Prostate gland (tissue), 2 donors: ENCODE results near the gene NEGR1. TPM values are rescaled to one million over a fixed set of nuclear protein-coding genes. Genes with fewer than 3 reads are reported as not detected.

ENCODE experiments used
- DNase-seq: peaks from one replicate; pipeline ENCODE4 v3.0.0-alpha.2; 2019; ENCODE audit warnings: low spot score
- H3K27ac ChIP-seq, 2 donors: fragments of 200-600 bp; sonication (generic); 2 replicates each; pipeline ENCODE4 v1.5.1; 2017 to 2019
- H3K27me3 ChIP-seq: fragments of 200-600 bp; sonication (generic); replicated peaks from 2 replicates; pipeline ENCODE4 v1.5.1; 2019; ENCODE audit not compliant: insufficient read depth
- H3K36me3 ChIP-seq, 2 donors: fragments of 200-600 bp; sonication (generic); 1 replicate in 1 of 2; 2 replicates in 1 of 2; pipeline versions ENCODE4 v1.5.1 to v1.8.1; 2017 to 2019
- H3K4me1 ChIP-seq: fragments of 200-600 bp; sonication (generic); replicated peaks from 2 replicates; pipeline ENCODE4 v1.5.1; 2019
- H3K4me3 ChIP-seq, 2 donors: fragments of 200-600 bp; sonication (generic); 2 replicates each; pipeline ENCODE4 v1.5.1; 2017 to 2019
- H3K9me3 ChIP-seq: fragments of 200-600 bp; sonication (generic); 2 replicates; pipeline ENCODE4 v1.5.1; 2017
- CTCF ChIP-seq, 4 experiments: fragments of 200-600 bp in 2 of 4; fragments of 450-650 bp in 2 of 4; sonication (generic) in 2 of 4; IDR thresholded peaks; 1 replicate in 3 of 4; 2 replicates in 1 of 4; pipeline ENCODE4 v1.5.1; 2016 to 2019; ENCODE audit warnings: antibody characterized with exemption in 4 of 4, mild to moderate bottlenecking in 2 of 4, moderate library complexity in 2 of 4
- POLR2A ChIP-seq: fragments of 450-650 bp; IDR thresholded peaks from one replicate; pipeline ENCODE4 v1.6.1; 2016; ENCODE audit warnings: antibody characterized with exemption, mild to moderate bottlenecking
- POLR2AphosphoS5 ChIP-seq: sonication (generic); formaldehyde crosslinking; IDR thresholded peaks from one replicate; pipeline ENCODE4 v1.6.1; 2017; ENCODE audit warnings: antibody characterized with exemption
- WGBS: methylation state at CpG from one replicate; pipeline ENCODE4 v1.1.5; 2018; 5-methylcytosine and 5-hydroxymethylcytosine counted together
- intact Hi-C: fragments of 100-400 bp; cut with DNase I; formaldehyde crosslinking; loops from one replicate; pipeline ENCODE4 v1.14.2; 2022
- total RNA-seq, 2 donors: library from RNA; depleted of rRNA; stranded (reverse); fragments of >200 nt; gene quantifications; one replicate each; pipeline ENCODE4 v1.1.0, GENCODE V29; 2016

NEGR1 gene
- total RNA-seq, 2 donors from 2014 or later: 2.3 to 7.6 TPM

- 75% methylated on average over 3 of the region's 3 CpGs for WGBS
- DNase-seq: no peak
- Histone ChIP-seq H3K27me3 (no peaks in the 10 kb centered on the region), H3K4me3 (no peak overlapping the region), H3K27ac (no peak overlapping the region), H3K36me3 (no peaks in the 10 kb centered on the region), H3K4me1 (no peaks in the 10 kb centered on the region), H3K9me3 (no peaks in the 10 kb centered on the region)
- TF ChIP-seq POLR2A (no peak), CTCF (IDR thresholded peaks at IDR 0.05) (no peak), POLR2AphosphoS5 (no peak)
- intact Hi-C loops: no loop called here
These were observed 453.8 kb downstream of the NEGR1 start for GRCh38 chr1:71828431-71829012.

GRCh38 chr1:71823708-71824305 is 458.5 kb downstream of the NEGR1 start:
- intact Hi-C loops: no loop called here
- no peak for TF ChIP-seq POLR2A
- TF ChIP-seq POLR2AphosphoS5: no peak
- TF ChIP-seq CTCF (IDR thresholded peaks at IDR 0.05): no peak

GRCh38 chr1:71817028-71817427 is 465.3 kb downstream of the NEGR1 start:
- Histone ChIP-seq H3K4me3 (no peak overlapping the region), H3K9me3 (no peaks in the 10 kb centered on the region), H3K27me3 (no peaks in the 10 kb centered on the region), H3K27ac (no peak overlapping the region), H3K36me3 (no peaks in the 10 kb centered on the region), H3K4me1 (no peaks in the 10 kb centered on the region)
- DNase-seq: no peak
- intact Hi-C loops: no loop called here
- WGBS: 62% methylated on average over 4 of the region's 4 CpGs
- no peak for TF ChIP-seq CTCF (IDR thresholded peaks at IDR 0.05)
- TF ChIP-seq POLR2AphosphoS5: no peak
- TF ChIP-seq POLR2A: no peak

More at GRCh38 chr1:71823708-71824305, 458.5 kb downstream of the NEGR1 start:
- 33% methylated on average over 4 of the region's 4 CpGs for WGBS
- H3K9me3 ChIP-seq: no peaks in the 10 kb centered on the region
- H3K27ac ChIP-seq: no peak overlapping the region
- no peak overlapping the region for H3K4me3 ChIP-seq
- H3K36me3 ChIP-seq: no peaks in the 10 kb centered on the region
- DNase-seq: no peak
- H3K4me1 ChIP-seq: no peaks in the 10 kb centered on the region
- H3K27me3 ChIP-seq: no peaks in the 10 kb centered on the region

- WGBS: 47% methylated on average over 3 of the region's 3 CpGs
- no peaks in the 10 kb centered on the region for H3K4me1 ChIP-seq
- H3K9me3 ChIP-seq: no peaks in the 10 kb centered on the region
- DNase-seq: no peak
- no peaks in the 10 kb centered on the region for H3K27me3 ChIP-seq
- TF ChIP-seq POLR2A: no peak
- TF ChIP-seq CTCF (IDR thresholded peaks at IDR 0.05): no peak
- TF ChIP-seq POLR2AphosphoS5: no peak
- H3K36me3 ChIP-seq: no peaks in the 10 kb centered on the region
- intact Hi-C loops: no loop called here
- no peak overlapping the region for H3K4me3 ChIP-seq
- H3K27ac ChIP-seq: no peak overlapping the region
These were observed 473.3 kb downstream of the NEGR1 start for GRCh38 chr1:71809085-71809484.

GRCh38 chr1:71804140-71804539 is 478.2 kb downstream of the NEGR1 start:
- no peaks in the 10 kb centered on the region for H3K27me3 ChIP-seq
- H3K4me1 ChIP-seq: no peaks in the 10 kb centered on the region
- no peaks in the 10 kb centered on the region for H3K36me3 ChIP-seq
- H3K27ac ChIP-seq: no peak overlapping the region
- DNase-seq: no peak
- WGBS: 61% methylated on average over 2 of the region's 2 CpGs
- intact Hi-C loops: no loop called here
- TF ChIP-seq POLR2AphosphoS5 (no peak), POLR2A (no peak), CTCF (IDR thresholded peaks at IDR 0.05) (no peak)
- H3K4me3 ChIP-seq: no peak overlapping the region
- no peaks in the 10 kb centered on the region for H3K9me3 ChIP-seq
